ENCODE results near the gene CDH23.
A peak's percentile ranks its signal among the peaks of the same experiment; 100 is the strongest.

CDH23 gene

DNA sequence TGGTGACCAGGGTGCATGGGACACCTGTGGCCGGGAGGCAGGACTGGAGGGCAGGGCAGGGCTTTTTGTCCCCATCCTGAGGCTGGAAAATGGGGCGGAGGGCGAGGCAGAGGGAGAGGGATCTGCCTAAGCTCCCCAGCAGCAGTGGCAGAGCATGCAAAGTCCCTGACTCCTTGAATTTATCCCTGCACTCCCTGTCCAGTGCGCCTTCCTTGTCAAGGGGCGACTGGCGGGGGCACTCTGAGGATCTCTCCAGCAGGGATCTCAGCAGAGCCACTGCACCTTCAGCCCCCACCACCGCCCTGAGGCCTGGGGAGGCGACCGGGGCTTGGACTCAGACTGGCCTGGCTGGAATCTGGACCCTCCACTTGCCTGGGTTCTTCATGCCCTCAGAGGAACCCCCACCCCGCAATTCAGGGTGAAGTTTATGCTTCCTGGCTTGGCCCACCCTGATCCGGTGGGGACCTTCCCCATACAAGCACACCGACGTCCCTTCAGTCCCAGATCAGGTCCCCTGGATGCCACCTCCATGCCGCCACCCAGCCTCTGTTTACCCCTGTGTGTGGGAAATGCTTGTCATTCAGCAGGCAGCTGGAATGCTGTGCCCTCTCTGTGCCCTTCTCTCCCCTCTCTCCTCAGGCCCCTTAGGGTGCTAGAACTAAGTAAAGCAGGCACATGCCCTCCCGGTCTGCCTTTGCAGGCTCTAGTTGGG, 46.3 kb downstream of the CDH23 start:
- no peak for DNase-seq

- no peak for DNase-seq
Measured at GRCh38 chr10:71443676-71444075, 47.0 kb downstream of the CDH23 start.

DNA sequence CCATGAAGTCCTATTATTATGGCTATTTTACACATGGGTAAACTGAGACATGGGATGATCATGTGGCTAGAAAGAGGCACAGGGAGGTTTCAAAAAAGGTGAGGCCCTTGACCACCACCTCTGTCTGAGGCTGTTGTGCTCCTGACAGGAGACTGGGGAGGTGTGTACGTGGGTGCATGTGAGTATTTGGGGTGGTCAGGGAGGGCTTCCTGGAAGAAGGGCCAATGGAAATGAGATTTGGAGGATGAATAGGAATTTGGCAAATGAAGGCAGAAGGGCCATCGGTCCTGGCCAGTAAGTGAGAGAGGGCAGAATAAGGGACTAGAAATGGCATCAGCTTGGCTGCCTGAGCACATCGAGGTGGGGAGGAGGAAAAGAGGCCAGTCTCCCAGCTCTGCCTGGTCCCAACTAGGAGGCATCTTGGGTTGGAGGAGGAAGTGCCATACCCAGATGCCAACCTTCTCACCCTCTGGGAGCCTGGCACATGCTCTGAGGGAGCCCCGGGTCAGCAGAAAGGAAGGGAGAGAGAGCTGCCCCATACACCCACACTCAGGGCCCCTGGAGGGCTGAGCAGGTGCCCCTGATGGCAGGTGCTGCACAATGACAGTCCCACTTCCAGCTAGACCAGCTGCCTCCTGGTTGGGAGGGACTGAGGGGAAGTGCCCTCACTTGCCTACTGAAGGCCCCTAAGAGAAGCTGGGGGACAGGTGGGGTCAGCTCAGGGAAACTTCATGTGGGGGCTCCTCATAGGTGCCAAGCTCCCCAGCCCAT, 47.7 kb downstream of the CDH23 start:
- DNase-seq: no peak

DNA sequence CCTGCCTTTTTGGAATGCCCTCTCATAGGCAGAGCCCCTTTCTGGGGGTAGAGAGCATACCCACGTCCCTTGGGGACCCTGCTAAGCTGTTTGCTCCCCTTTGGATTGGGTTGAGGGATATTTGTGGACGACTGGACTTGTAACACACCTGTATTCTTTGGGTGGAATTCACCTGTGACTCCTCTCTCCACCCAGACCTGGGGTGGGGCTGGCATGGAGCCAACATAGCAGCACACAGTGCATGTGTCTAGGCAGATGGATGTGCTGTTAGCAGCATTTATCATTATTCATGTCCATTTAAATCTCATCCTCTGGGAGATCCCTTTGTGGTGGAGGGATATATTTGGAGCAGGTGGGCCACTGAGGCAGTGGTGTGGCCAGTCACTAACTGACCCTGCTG, 51.0 kb downstream of the CDH23 start:
- DNase-seq: no peak

GRCh38 chr10:71448146-71448545, 51.4 kb downstream of the CDH23 start:
- DNase-seq: no peak

DNA sequence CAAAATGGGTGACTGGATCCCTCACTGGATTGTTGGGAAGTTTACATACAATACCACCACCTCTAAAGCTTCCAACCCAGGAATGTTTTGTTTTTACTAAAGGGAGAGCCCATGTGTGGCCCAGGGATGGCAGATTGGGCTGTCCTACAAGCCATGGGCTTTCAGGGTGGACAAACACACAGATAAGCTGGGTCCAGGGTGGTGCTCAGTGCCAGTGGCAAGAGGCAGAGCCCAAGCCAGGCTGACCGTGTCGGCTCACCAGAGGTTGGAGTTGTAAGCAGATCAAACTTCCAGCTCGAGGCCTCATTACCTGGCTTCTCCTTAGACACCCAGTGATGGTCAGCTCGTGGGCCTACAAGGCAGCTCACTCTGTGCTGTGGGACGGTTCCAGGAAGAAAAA, 52.3 kb downstream of the CDH23 start:
- DNase-seq: no peak

DNA sequence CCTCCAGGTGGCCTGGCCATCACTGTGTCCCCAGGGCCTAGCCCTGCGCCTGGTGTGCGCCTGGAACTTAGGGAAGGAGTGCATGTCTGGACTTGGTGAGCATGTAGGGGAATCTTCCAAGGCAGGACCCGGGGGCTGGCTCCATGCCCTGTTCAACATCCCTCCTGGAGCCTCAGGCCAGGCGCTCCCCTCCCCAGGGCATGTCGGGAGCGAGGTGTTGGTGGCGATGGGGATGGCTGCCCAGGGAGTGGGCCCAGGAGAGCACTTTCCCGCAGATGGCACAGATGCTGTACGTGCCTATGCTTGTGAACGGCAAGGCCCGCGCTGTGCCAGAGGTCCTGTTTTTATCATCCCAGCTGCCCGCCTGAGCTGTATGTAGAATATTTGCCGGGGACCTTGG, 55.0 kb downstream of the CDH23 start:
- DNase-seq: no peak

- no peak for DNase-seq
Measured at GRCh38 chr10:71453186-71453585, 56.5 kb downstream of the CDH23 start.

DNA sequence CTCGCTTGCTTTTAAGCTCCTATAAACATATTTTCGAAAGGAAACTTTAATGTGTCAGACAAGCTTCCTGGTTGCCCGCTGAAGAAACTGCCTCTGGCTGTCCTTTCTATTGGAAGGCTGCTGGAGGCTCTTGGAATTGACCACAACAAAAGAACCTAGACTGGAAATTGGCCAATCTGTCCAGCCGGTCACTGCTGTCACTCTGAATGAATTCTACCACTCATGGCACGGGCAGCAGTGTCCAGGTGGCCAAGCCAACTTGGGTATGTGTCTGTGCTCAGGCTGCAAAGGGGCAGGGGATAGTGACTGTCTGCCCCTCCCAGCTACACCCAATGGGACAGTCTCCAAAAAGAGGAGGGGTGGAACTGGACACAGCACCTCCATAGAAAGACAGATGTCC, 57.6 kb downstream of the CDH23 start:
- DNase-seq: no peak

GRCh38 chr10:71455035-71455434, 58.3 kb downstream of the CDH23 start:
- DNase-seq: no peak

GRCh38 chr10:71456631-71457030, 59.9 kb downstream of the CDH23 start:
- no peak for DNase-seq

DNA sequence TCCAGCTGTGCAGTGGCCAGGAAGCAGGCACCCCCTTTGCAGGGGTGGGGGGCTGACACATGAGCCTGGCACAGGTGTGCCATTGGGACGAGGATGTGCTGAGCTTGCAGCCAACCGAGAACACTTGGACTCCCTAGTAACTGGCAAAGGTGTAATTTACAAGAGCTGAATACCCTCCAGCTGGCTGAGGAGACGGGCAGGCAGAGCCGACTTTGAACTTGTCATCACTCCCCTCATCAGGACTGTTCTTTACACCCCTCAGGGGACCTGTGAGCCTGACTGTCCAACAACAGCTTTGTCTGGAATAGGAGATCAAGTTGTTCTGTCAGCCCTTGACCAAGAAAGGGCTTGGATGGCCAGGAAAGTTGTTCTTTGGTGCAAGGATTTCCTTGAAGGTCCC, 61.2 kb downstream of the CDH23 start:
- no peak for DNase-seq

- no peak for DNase-seq
Measured at GRCh38 chr10:71458387-71458786, 61.7 kb downstream of the CDH23 start.

DNA sequence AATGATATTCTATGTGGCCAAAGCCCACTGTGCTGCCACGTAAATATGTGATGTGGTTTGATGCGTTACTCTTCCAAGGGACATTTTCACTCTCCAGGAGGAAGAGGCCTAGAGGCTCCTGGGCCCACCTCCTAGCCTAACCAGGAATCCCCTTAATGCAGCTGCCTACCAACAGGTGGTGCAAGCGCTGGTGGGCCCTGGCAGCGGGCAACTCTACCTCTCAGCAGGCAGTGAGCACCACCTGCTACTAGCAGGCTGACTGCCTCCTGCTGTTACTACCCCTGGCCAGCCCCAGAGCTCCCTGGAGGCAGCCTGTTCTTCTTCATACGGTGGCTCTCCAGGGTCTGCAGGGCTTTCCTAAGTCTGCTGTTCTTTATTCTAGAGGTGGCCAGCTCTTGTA, 62.8 kb downstream of the CDH23 start:
- no peak for DNase-seq

DNA sequence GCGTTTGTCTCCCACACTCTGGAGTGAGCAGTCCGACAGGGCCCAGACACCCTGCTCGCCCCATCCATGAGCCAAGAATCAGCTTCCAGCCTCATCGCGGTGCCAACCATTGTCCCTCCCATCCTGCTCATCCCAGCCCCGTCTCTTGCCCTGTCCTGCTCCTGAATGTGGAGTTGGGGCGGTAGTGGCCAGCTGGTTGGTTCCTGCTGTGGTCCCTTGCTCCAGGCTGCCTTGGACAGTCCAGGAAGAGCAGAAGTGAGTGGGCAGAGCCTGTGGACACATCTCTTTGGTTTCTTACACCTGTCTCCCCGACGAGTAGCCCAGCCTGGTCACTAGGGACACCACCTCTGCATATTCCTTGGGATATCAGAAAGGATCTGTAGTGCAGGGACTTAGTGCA, 63.9 kb downstream of the CDH23 start:
- no peak for DNase-seq

- DNase-seq: no peak
Measured at GRCh38 chr10:71461457-71461856, 64.7 kb downstream of the CDH23 start.

DNA sequence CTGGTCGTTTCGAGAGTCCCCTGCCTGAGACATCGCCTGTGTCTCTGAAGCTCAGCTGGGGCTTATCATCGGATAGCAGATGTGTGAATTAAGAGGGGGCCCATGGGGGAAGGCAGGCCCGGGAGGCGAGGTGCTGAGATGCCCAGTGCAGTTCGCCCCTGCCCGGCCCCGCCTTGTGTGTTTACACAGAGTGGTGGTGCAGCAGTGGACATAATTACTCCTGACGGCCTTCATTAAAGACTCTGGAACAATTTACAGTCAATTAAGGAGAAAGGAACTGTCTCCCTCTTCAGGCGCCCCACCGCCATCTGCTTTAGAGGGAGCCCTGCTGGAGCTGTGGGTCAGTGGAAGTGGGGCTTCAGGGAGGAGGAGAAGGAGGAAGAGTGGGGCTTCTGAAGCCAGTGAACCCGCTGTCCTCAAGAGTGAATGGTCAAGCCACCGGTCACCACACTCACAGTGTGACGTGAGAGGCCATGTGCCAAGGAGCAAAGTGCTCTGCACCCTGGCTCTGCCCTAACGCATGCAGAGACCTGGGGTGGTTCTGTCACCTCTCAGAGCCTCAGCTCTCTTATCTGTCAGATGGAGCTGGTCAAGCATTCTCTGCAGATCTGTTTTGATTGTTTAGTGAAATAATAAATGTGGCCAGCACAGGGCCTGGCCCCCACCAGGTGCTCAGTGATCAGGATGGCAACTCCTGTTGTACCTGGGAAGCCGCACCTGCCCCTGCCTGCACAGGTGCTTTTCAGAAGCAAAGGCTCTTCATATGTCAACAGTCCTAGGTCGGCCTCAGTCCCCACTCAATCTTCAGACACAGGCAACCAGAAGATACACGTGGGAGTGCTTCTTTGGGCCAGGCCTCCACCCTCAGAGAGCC, 65.6 kb downstream of the CDH23 start:
- peak; percentile 8 for DNase-seq

GRCh38 chr10:71463111-71463510, 66.4 kb downstream of the CDH23 start:
- DNase-seq: no peak

DNA sequence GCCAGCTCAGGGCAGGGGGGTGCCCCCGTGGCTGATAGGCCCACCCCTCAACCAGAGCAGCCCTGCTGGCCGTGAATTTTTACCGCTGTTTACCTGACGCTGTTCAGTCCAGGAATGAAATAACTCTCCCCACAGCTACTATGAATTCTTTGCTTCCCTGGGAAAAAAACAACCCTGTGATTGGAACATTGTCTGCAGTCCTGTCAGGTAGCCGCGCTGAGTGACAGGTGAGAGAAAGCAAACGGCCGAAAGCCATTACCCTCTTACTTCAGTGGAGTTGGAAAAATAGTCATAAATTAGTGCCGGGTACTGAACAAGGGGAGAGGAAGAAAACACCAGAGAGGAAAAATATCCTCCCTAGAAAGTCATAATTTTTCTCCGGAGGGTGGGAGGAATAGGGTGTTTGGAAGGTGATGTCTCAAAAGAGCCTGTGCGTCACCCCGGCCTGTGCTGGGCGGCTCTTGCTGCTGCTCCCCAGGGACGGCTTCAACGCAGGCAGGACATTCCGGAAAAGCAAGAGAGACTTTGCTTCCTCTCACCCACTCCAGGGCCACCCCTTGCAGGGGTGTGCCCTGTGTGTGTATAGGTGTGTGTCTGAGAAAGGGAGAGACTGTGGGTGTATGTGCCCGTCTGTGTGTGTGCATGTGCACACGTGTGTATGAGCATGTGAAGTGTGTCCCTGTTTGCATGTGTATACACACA, 69.0 kb downstream of the CDH23 start:
- DNase-seq: no peak

DNA sequence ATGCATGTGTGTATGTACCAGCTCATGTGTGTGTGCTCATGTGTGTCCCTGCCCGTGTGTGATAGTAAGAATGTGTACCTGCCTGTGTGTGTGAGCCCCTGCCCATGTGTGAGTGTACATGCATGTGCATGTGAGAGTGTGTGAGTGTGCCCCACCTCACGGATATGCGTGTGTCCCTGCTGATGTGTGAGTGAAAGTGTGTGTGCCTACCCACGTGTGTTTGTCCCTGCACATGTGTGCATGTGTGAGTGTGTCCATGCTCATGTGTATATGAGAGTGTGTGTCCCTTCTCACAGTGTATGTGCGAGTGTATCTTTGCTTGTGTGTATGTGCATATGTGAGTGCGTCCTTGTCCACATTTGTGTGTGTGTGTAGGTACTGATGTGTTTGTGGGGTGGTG, 69.6 kb downstream of the CDH23 start:
- DNase-seq: no peak

GRCh38 chr10:71467161-71467560, 70.4 kb downstream of the CDH23 start:
- no peak for DNase-seq

- DNase-seq: no peak
Measured at GRCh38 chr10:71467569-71468362, 71.0 kb downstream of the CDH23 start.

All from NCI-H1417 treated with DMSO at 0.1 percent for 48 hours (cell line).